HG02571 (cell line): Measurements from ENCODE around the gene NPL.
A peak's percentile ranks its signal among the peaks of the same experiment; 100 is the strongest.

Experiments
- ATAC-seq: cut with Tn5 transposase; IDR thresholded peaks from one replicate; pipeline ENCODE4 v1.9.1; 2021; ENCODE audit warnings: mild to moderate bottlenecking, moderate library complexity; ENCODE audit not compliant: unreplicated experiment

Gene NPL

GRCh38 chr1:182789138-182790076 is at the start of gene NPL:
Gene NPL, plus strand, starts transcription at chr1:182789773. Its CDS starts 4,599 bp downstream, at chr1:182794372.
- ATAC-seq, result peak; percentile 94

- no peak for ATAC-seq
Measured at GRCh38 chr1:182740120-182740519, 49.5 kb upstream of the NPL start.

- no peak for ATAC-seq
Measured at GRCh38 chr1:182742780-182743179, 46.8 kb upstream of the NPL start.

GRCh38 chr1:182752077-182752988 is 37.2 kb upstream of the NPL start:
- no peak for ATAC-seq

- no peak for ATAC-seq
Measured at GRCh38 chr1:182754087-182754486, 35.5 kb upstream of the NPL start.

- ATAC-seq, result no peak
Measured at GRCh38 chr1:182754543-182755314, 34.8 kb upstream of the NPL start.

GRCh38 chr1:182755632-182756031 is 33.9 kb upstream of the NPL start:
- no peak for ATAC-seq

- no peak for ATAC-seq
Measured at GRCh38 chr1:182756423-182756822, 33.1 kb upstream of the NPL start.

GRCh38 chr1:182761396-182762395 is 27.9 kb upstream of the NPL start:
- no peak for ATAC-seq

GRCh38 chr1:182762536-182762935 is 27.0 kb upstream of the NPL start:
- ATAC-seq, result no peak

GRCh38 chr1:182764029-182764727 is 25.4 kb upstream of the NPL start:
- no peak for ATAC-seq

GRCh38 chr1:182765391-182765790 is 24.2 kb upstream of the NPL start:
- no peak for ATAC-seq

GRCh38 chr1:182766050-182766449 is 23.5 kb upstream of the NPL start:
- no peak for ATAC-seq

GRCh38 chr1:182766881-182767645 is 22.5 kb upstream of the NPL start:
- ATAC-seq, result no peak

- no peak for ATAC-seq
Measured at GRCh38 chr1:182768963-182769362, 20.6 kb upstream of the NPL start.

GRCh38 chr1:182770232-182770631 is 19.3 kb upstream of the NPL start:
- no peak for ATAC-seq

- no peak for ATAC-seq
Measured at GRCh38 chr1:182771187-182771984, 18.2 kb upstream of the NPL start.
